ENCODE measurements around the gene HOMEZ. TPM values are rescaled to one million over a fixed set of nuclear protein-coding genes. Genes with fewer than 3 reads are reported as not detected.

HOMEZ gene
- total and polyA plus RNA-seq, 7 experiments from 2014 or later: 5.2 to 20.4 (median 8.6) TPM

Other genes starting within 250 kb of the HOMEZ start
- gene PSMB11, start 243.9 kb downstream of the HOMEZ start, total RNA-seq: 1 to 10 TPM in 1 of 5 experiments, under 1 TPM in 3, not detected in 1; 0.32 to 1.1 (median 0.66) TPM
- 1 to 10 TPM in 1 of 2 donors, under 1 TPM in 1; 0.70 to 1.2 TPM for gene PSMB11, start 243.9 kb downstream of the HOMEZ start, polyA plus RNA-seq
- 1 to 10 TPM; 1.5 to 3.7 (median 2.1) TPM for gene CDH24, start 228.6 kb downstream of the HOMEZ start, total RNA-seq
- gene CDH24, start 228.6 kb downstream of the HOMEZ start, polyA plus RNA-seq: under 1 TPM; 0.30 to 0.52 TPM
- 100 to 1,000 TPM; 222 to 360 (median 301) TPM for gene ACIN1, start 191.0 kb downstream of the HOMEZ start, total RNA-seq
- 10 to 100 TPM in 1 of 2 donors, 1 to 10 TPM in 1; 8.7 to 18.6 TPM for gene ACIN1, start 191.0 kb downstream of the HOMEZ start, polyA plus RNA-seq
- 10 to 100 TPM in 4 of 5 experiments, 1 to 10 TPM in 1; 6.0 to 49.9 (median 43.4) TPM for gene C14orf119, start 190.6 kb downstream of the HOMEZ start, total RNA-seq
- gene C14orf119, start 190.6 kb downstream of the HOMEZ start, polyA plus RNA-seq: 100 to 1,000 TPM in 1 of 2 donors, 10 to 100 TPM in 1; 80.4 to 169 TPM
- not detected for gene CIROP, start 181.1 kb downstream of the HOMEZ start, total RNA-seq
- gene CIROP, start 181.1 kb downstream of the HOMEZ start, polyA plus RNA-seq: not detected
- gene CEBPE, start 166.9 kb downstream of the HOMEZ start, total RNA-seq: 1 to 10 TPM in 3 of 5 experiments, under 1 TPM in 2; 0.19 to 1.7 (median 1.2) TPM
- gene CEBPE, start 166.9 kb downstream of the HOMEZ start, polyA plus RNA-seq: under 1 TPM; 0.60 to 0.65 TPM
- gene SLC7A8, start 102.5 kb downstream of the HOMEZ start, total RNA-seq: 1 to 10 TPM in 4 of 5 experiments, under 1 TPM in 1; 0.36 to 7.7 (median 2.5) TPM
- gene SLC7A8, start 102.5 kb downstream of the HOMEZ start, polyA plus RNA-seq: 1 to 10 TPM; 1.2 to 4.0 TPM
- gene RNF212B, start 48.2 kb downstream of the HOMEZ start, total RNA-seq: not detected
- gene RNF212B, start 48.2 kb downstream of the HOMEZ start, polyA plus RNA-seq: not detected
- 100 to 1,000 TPM in 2 of 5 experiments, 10 to 100 TPM in 3; 35.7 to 138 (median 67.0) TPM for gene PPP1R3E, start 16.7 kb upstream of the HOMEZ start, total RNA-seq
- 1 to 10 TPM; 1.6 to 2.9 TPM for gene PPP1R3E, start 16.7 kb upstream of the HOMEZ start, polyA plus RNA-seq
- 1 to 10 TPM; 2.8 to 8.0 (median 5.6) TPM for gene BCL2L2, start 20.7 kb upstream of the HOMEZ start, total RNA-seq
- gene BCL2L2, start 20.7 kb upstream of the HOMEZ start, polyA plus RNA-seq: not detected
- gene PABPN1, start 35.3 kb upstream of the HOMEZ start, total RNA-seq: 100 to 1,000 TPM; 176 to 213 (median 196) TPM
- gene PABPN1, start 35.3 kb upstream of the HOMEZ start, polyA plus RNA-seq: 10 to 100 TPM; 57.5 to 94.5 TPM
- 10 to 100 TPM in 3 of 5 experiments, 1 to 10 TPM in 2; 1.9 to 30.0 (median 22.6) TPM for gene SLC22A17, start 66.8 kb upstream of the HOMEZ start, total RNA-seq
- gene SLC22A17, start 66.8 kb upstream of the HOMEZ start, polyA plus RNA-seq: 10 to 100 TPM in 1 of 2 donors, 1 to 10 TPM in 1; 9.7 to 10.8 TPM
- not detected for gene EFS, start 79.0 kb upstream of the HOMEZ start, total RNA-seq
- gene EFS, start 79.0 kb upstream of the HOMEZ start, polyA plus RNA-seq: not detected
- gene IL25, start 86.7 kb upstream of the HOMEZ start, total RNA-seq: not detected
- not detected for gene IL25, start 86.7 kb upstream of the HOMEZ start, polyA plus RNA-seq
- not detected for gene CMTM5, start 90.9 kb upstream of the HOMEZ start, total RNA-seq
- gene CMTM5, start 90.9 kb upstream of the HOMEZ start, polyA plus RNA-seq: not detected
- under 1 TPM in 1 of 5 experiments, not detected in 4; 0.27 TPM for gene MYH6, start 122.1 kb upstream of the HOMEZ start, total RNA-seq
- gene MYH6, start 122.1 kb upstream of the HOMEZ start, polyA plus RNA-seq: not detected
- not detected for gene MYH7, start 149.5 kb upstream of the HOMEZ start, total RNA-seq
- not detected for gene MYH7, start 149.5 kb upstream of the HOMEZ start, polyA plus RNA-seq
- 100 to 1,000 TPM in 1 of 5 experiments, 10 to 100 TPM in 4; 52.9 to 152 (median 74.0) TPM for gene NGDN, start 183.6 kb upstream of the HOMEZ start, total RNA-seq
- 100 to 1,000 TPM; 101 to 112 TPM for gene NGDN, start 183.6 kb upstream of the HOMEZ start, polyA plus RNA-seq